Caki2 (cell line): Measurements from ENCODE around the gene RNF130. TPM values are rescaled to one million over a fixed set of nuclear protein-coding genes. Genes with fewer than 3 reads are reported as not detected.

ENCODE experiments used
- DNase-seq: peaks from one replicate; pipeline ENCODE4 v3.0.0-alpha.2; 2015; ENCODE audit warnings: low read depth
- in situ Hi-C: cut with HindIII; loops from 2 replicates; pipeline ENCODE4 v1.10.0; 2016; ENCODE audit warnings: low sequenced_read_pairs, low pct_unique_long_range_greater_than_20kb, mixed read lengths
- total RNA-seq: library from RNA; depleted of rRNA; stranded (reverse); fragments of >200 nt; shearing (Covaris generic); gene quantifications from 2 replicates; pipeline ENCODE4 v1.2.3, GENCODE V29; 2014; ENCODE audit warnings: low replicate concordance; rRNA removed

Gene RNF130, protein sequence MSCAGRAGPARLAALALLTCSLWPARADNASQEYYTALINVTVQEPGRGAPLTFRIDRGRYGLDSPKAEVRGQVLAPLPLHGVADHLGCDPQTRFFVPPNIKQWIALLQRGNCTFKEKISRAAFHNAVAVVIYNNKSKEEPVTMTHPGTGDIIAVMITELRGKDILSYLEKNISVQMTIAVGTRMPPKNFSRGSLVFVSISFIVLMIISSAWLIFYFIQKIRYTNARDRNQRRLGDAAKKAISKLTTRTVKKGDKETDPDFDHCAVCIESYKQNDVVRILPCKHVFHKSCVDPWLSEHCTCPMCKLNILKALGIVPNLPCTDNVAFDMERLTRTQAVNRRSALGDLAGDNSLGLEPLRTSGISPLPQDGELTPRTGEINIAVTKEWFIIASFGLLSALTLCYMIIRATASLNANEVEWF
- total RNA-seq, result 45.2 and 58.8 TPM in 2 replicates

DNA sequence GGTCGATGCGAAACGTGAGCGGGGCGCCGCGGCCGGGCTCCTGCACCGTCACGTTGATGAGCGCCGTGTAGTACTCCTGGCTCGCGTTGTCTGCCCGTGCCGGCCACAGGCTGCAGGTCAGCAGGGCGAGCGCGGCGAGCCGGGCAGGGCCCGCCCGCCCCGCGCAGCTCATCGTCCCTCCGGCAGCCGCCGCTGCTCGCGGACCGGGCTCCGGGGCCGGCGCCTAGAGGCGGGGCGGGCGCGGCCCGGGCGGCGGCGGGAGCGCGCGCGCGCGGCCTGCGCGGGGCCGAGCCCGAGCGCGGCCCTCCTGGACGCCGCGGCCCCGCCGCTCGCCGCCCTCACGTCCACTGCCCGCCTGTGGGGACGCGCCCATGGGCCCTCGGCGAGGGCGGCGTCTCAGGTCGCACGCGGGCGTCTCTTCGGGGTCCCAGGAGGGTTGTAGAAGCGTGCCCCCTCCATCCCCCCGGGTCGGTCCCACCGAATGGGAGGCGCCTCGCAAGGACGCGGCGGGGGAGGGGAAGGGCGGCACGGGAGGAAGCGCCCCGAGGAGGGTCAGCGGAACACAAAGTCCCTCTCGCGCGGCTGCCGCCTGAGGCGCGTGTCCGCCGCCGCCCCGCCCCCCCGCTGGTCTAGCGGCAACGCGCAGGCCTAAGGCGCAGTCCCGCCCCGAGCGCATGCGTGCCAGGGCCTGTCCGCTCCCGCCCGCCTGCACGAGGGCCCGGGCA is at the start of gene RNF130:
TSS of gene RNF130 (minus strand) at position 229 of the 725 bp plus-strand sequence. CDS start at position 172, 57 bp downstream.
- peak; percentile 94 for DNase-seq
- in situ Hi-C loops, result no loop called here

DNA sequence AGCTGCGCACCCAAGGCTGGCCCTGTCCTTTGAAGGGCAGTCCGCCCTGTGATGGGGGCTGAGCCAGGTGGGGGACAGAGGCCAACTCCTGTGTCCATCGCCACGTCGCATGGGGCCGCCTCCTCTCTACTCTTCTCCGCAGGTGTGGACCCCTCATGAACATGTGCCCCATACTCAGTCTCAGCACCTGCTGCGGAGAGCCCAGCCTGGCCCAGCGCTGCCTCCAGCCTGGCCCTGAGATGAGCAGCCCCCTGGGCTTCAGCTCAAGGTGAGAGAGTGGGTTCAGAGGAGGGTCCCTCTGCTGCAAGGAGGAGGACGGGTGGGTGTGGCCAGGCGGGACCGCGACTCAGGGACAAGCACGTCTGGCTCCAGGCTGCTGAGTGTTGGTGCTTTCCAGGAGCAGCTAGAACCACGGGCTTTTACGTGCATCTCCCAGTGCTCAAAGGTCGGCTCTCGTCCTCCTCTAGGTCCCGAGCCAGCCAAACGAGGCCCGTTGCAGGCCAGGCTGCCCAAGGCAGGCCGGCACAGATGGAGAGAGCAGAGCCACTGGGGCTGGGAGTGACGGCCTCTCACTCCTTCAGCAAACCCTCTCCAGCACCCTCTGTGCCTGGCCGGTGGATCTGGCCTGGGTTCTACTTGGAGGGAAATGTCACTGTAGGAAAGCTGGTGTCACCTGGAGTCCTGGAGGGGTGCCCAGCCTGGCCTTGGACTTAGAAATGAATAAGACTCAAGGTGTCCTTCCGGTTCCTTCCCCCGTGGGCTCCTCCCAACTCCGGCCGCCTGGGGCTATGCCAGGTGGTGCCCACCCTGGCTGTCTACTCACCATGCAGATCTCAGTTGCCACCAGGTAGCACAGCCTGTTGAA is 48.9 kb upstream of the RNF130 start:
- in situ Hi-C loops, result no loop called here
- DNase-seq, result no peak

DNA sequence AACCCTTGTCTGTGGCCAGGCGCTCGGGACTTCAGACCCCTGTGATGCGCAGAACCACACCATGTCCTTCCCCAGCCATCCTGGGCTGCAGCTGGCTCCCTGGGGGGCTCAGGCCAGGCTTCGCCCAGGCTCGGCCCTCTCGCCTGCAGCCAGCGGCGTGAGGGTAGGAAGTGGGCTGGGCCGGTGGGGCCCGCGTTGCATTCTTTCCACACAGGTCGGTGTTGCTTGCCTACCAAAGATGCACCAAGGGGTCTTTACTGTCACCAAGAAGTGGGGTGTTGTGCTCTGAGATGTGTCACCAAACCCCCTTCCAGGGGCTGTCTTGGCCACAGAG is 48.3 kb upstream of the RNF130 start:
- in situ Hi-C loops, result no loop called here
- DNase-seq, result no peak

DNA sequence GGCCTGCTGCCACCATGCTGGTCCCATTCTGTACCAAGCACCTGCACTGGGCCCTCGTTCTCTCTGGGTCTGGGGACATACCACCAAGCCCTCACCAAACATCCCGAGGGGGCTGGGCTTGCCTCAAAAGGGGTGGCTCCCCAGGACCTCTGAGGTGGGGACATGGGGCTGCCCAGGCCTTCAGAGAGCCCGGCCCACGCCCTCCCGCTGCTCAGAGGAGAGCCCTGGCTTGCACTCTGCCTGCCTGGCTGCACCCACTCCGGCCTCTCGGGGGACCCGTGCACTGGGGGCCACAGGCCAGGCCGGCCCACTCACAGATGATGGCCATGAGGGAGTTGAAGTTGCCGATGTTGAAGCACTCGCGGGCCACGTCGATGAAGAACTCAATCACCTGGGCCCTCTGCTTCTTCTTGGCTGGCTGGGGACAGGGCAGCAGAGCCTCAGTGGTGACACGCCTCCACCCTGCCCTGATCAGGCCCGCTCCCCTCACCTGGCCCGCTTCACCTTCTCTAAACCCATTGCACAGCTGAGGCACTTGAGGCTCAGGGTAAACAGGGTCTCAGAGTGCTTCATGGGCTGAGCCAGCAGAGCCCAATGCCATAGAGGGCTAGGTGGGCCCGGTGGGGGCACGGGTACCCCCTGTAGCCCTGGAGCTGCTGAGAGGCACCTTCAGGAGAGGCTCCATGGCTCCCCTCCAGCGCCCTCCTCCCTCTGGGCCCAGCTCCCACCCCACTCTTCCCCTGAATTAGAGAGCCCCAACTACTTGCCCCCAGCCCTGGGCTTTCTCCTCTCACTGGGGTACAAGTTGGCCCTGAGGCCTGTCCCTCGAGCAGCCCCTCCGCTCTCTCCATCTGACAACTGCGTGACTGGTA is 47.7 kb upstream of the RNF130 start:
- no peak for DNase-seq
- in situ Hi-C loops, result no loop called here

DNA sequence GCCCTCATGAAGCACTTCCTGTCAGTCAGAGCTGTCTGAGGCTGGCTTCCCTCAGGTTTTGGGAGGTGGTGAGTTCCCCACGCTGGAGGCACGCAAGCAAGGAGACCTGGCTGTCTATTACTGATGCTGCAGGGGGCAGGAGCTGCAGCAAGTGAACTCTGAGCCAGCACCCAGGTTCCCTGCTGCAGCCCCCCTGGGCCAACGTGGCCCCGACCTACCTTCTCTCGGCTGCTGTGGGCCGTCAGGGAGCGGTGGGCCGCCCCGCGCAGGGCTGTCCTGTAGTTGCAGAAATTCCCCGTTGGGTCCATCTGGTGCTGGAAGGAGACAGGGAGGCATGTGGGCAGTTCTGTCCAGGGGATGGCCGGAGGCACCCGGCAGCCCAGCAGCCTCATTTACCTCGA is 46.8 kb upstream of the RNF130 start:
- in situ Hi-C loops, result no loop called here
- DNase-seq, result no peak

DNA sequence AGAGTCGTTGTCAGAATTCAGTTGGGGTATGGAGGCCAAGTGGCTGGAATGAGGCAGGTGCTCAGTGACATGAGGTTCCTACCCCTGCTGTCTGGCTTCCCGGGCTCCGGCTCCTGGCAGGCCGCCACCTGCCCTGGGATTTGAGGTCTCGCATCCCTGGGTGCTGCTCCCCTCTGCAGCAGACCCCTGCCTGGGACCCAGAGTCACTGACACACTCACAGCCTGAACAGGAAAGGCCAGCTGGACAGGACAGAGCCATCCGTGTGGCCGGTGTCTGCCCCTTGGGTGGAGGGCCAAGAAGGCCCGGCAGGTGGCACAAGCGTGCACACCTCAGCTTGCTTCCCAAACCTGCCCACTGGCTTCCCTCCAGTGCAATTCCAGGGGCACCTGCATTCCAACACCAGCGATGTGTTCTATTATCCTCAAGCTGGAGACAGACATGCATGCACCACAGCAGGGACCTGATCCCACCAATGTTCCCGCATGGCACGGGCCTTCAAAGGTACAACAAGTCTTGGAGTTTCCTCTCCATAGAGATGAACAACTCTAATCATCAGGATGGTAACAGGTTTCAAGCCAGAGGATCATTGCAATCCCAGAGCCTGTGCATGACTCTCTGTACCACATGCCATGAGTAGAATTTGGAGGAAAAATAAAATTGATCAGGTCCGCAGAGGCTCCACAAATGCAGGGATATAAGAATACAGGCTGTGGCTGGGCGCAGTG is 45.6 kb upstream of the RNF130 start:
- no peak for DNase-seq
- in situ Hi-C loops, result no loop called here

DNA sequence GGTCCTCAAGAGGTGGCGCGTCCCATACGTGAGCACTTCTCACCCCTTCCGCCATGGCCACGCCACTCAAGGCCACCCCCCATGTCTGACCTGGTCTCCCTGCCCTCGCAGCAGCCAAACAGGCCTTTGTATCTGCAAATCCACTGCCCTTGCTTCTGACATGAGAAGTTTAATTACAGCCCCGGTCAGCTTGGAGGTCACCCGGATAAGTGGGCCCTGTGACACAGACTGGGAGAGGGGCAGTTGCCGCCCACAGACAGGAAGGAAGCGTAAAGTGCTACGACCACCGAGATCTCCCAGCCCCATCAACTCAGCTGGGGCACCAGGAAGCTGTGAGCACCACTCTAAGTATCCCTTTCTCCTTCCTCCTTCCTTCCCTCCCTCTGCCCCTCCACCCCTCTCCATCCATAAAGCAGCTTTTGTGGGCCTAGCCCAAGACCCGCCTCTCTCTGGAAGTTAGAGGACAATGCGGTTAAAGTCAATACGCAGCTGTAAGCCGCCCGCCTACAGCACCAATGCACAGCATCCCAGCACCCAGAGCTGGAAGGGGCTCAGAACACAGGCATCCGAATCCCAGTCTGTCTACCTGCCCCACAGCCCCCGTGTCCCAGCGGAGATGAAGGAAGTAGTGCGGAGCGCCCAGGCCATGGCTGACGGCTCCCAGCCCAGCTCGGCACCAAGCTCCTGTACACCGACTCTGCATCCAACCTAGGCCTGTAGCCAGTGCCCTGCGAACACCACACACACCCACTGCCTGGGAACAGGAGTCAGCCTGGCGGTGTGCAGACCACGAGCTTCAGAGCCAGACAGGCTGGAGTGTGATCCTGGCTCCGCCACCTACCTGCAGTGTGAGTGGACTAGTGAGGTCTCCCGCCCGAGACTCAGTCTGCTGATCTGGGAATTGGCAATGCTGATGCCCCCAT is 44.8 kb upstream of the RNF130 start:
- no peak for DNase-seq
- in situ Hi-C loops, result no loop called here

DNA sequence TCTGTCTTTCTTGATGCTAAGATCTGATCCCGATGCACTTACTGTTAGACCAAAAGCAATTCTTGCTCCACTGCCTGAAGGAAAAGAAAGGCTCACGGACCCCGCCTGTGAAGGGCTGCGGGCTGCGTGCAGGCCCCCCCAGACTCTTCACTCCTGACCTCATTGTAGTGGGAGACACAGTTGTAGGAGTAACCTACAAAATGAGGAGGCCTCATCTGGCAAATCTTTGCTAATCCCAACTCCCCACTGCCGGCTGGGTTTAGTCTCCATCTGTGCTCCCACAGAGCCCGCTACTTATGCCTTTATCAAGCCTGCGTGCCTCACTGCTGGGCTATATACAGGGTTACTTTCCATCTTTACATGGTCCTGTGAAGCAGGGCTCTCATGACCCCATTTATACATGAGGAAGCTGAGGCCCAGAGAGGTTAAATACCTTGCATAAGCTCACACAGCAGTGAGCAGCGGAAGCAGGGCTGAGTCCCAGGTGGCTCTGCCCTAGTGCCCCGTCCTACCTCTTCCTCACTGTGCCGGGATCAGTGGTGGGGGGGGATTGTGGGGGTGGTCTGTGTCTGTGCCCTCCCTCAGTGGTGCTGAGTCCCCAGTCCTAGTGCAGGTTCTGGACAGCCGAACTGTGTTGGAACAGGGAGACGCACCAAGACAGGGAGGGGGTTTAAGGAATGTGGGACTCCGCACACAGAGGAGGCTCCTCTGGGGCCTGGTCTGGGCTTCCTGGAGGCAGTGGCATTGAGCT is 43.9 kb upstream of the RNF130 start:
- DNase-seq, result no peak
- in situ Hi-C loops, result no loop called here

DNA sequence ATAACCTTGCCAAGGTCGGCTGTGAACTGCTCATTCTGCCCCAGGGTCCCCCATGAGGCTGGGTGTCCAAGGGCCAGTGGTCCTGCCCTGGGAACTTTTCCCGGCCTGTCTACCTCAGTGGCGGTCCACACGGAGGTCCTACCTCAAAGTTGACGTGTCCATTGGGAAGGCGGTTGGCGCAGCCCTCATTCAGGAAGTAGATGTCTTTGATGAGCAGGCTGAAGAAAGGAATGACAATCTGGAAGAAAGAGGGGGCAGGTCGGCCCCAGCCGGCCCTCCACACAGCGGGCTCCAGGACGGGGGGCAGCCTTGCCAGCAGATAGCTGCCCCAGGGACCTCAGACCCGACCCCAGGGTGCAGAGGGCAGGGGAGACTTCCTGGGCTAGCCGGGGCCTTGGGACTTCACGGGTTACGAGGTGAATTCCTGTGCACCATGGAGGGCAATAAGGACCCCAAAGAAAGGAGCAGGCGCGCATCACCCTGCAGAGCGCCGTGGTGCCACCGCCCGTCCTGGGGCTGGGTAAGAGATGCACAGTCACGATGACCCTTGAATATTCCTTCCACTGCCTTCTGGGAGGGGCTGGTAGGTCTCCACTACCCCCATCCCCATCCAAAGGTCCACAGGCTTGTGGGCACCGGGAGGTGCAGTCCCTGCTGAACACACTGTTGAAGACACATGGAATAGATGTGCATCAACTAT is 42.9 kb upstream of the RNF130 start:
- in situ Hi-C loops, result no loop called here
- no peak for DNase-seq

DNA sequence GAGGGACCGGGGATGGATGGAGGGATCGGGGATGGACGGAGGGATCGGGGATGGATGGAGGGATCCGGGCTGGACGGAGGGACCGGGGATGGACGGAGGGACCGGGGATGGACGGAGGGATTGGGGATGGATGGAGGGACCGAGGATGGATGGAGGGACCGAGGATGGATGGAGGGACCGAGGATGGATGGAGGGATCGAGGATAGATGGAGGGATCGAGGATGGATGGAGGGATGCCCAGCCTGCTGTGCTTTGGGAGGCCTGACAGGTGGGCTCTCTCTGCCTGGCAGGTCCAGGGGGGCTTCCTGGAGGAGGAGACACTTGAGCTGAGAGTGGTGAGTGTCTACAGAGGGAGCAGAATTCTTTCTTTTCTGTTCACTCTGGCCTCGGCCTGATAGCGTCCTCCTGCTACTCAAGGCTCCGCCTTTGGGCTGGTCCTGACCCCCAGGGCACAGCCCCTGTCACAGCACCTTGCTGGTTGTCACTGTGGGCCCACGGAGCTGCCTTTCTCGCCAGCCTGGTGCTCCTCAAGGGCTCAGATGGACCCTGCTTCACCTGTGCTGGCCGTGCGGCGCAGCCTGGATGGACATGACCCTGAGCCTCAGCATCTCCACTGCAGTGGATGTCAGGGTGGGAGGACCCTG is 42.2 kb upstream of the RNF130 start:
- in situ Hi-C loops, result no loop called here
- no peak for DNase-seq

DNA sequence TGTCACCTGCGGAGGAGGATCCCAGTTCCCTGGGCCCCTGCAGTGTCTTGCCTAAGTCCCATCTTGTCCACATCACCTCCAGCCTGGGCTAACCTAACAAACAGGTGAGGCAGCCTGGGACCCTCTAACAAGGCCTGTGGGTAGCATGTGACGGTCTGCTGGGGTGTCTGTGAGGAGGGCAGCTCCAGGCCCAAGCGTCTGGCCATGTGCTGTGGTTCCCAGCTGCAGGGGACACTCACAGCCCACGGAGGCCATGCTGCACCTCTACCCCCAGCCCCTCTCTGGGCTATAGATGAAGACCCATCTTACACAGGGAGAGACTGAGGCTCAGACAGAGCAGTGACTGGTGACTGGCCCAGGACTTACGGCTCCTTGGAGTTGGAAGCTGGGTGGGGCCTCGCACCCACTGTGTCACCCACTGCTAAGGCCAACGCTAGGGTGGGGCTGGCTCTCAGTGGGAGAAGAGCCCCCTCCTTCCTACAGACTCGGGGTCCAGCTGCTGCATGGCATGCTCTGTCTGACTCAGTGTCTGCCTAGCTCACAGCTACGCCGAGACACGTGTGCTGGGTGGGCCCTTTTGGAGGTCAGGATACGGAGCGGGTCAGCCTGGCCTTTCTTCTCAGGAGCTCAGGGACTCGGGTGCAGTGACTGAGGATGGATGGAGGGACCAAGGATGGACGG is 40.8 kb upstream of the RNF130 start:
- in situ Hi-C loops, result no loop called here
- no peak for DNase-seq

DNA sequence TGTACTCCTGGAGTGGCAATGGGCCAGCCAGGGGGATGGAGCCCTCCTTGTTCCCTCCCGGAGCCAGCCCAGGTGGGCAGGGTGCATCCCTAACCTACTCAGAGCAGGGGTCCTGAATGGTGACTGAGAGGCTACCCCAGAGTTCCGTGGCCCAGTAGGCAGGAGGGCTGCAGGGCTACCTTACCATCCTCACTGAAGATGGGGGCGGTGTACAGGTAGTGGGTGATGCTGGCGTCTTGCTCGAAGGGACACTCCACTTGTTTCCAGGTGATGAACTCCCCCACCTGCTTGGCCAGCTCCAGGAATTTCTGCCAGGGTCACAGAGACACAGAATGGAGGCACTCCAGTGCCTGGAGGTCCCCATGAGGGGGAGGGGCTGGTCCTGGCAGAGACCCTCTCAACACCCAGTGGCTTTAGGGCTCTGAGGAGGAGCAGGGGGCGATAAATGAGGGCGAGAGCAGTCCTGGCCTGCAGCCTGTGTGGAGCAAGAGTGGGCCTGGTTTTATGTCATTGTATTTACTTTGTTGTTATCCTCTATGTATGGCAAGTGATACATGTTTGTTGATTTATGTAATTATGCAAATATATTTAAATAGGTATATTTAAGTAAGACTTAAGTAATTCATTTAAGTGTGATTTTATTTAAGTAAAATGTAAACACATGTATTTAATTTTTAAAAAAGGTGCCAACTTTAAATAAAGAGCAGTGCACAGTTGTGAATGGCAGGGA is 39.9 kb upstream of the RNF130 start:
- in situ Hi-C loops, result no loop called here

DNA sequence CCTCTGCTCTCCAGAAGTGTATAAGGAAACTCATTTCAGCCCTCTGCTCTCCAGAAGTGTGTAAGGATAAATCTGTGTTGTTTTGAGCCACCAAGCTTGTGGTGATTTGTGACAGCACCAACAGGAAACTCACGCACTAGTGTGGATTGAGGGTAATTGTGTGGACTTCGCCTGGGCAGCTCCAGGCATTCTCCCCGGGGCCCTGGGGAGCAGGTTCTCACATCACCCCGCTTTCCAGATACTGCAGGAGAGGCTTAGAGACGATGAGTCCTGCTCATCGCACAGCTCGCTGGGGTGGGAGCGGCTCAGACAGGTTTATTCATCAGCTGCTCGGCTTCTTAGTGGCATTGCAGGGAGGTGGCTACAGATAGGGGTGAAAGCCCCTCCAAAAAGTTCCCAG is 38.4 kb upstream of the RNF130 start:
- DNase-seq, result no peak
- in situ Hi-C loops, result no loop called here

More for the DNA sequence above, 39.9 kb upstream of the RNF130 start:
- no peak for DNase-seq

DNA sequence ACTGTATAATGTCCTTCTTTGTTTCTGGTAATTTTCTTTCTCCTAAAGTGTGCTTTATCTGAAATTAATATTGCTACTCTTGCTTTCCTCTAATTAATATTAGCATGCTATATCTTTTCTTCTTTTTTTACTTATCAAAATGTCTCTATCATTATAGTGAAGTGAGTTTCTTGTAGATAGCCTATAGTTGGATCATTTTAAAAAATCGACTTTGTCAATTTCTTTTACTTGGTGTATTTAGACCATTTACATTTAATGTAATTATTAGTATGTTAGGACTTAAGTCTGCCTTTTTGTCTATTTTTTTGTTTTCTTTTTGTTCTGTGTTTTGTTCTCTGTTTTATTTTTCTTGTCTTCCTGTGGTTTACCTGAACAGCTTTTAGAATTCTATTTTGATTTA is 35.4 kb upstream of the RNF130 start:
- no peak for DNase-seq
- in situ Hi-C loops, result no loop called here
